Psoas muscle (tissue), 8 donors: ENCODE results near the gene KLRK1. TPM values are rescaled to one million over a fixed set of nuclear protein-coding genes. Genes with fewer than 3 reads are reported as not detected.
A peak's percentile ranks its signal among the peaks of the same experiment; 100 is the strongest.

Experiments
- ATAC-seq, 4 donors: fragments of 200-7000 bp; cut with Tn5 transposase; one replicate each; pipeline ENCODE4 v1.9.1; 2020; ENCODE audit warnings: moderate library complexity in 3 of 4, mild to moderate bottlenecking in 2 of 4
- DNase-seq, 2 donors: peaks; one replicate each; pipeline ENCODE4 v3.0.0-alpha.2; 2020
- H3K27ac ChIP-seq: fragments of 200-600 bp; one replicate; pipeline ENCODE4 v1.8.0; 2022
- H3K27me3 ChIP-seq, 3 donors: fragments of 200-600 bp in 1 of 3; one replicate each; pipeline versions ENCODE4 v1.6.1 to v1.8.0; 2013 to 2022; ENCODE audit warnings: low read length in 2 of 3, mild to moderate bottlenecking in 2 of 3, moderate library complexity in 1 of 3; ENCODE audit not compliant: insufficient read depth in 3 of 3
- H3K36me3 ChIP-seq, 2 donors: fragments of 200-600 bp in 1 of 2; one replicate each; pipeline versions ENCODE4 v1.6.1 to v1.8.0; 2013 to 2022; ENCODE audit warnings: low read depth in 1 of 2, mild to moderate bottlenecking in 1 of 2, moderate library complexity in 1 of 2; ENCODE audit not compliant: insufficient read depth in 1 of 2
- H3K4me1 ChIP-seq: fragments of 200-600 bp; one replicate; pipeline ENCODE4 v1.8.0; 2022
- H3K4me3 ChIP-seq: fragments of 200-600 bp; one replicate; pipeline ENCODE4 v1.8.0; 2022; ENCODE audit warnings: mild to moderate bottlenecking
- H3K9me3 ChIP-seq: fragments of 200-600 bp; one replicate; pipeline ENCODE4 v1.8.0; 2022
- WGBS, 3 donors: extraction: QIAGEN DNeasy Blood & Tissue Kit; methylation state at CpG; one replicate each; pipeline versions ENCODE4 v1.1.6 to v1.1.7; 2013; 5-methylcytosine and 5-hydroxymethylcytosine counted together
- intact Hi-C, 2 donors: fragments of 100-400 bp; cut with DNase I; formaldehyde crosslinking; loops; one replicate each; pipeline versions ENCODE4 v1.11.0 to v1.14.2; 2022
- polyA plus RNA-seq, 3 donors: library from polyadenylated mRNA; stranded (reverse); fragments of 200-250 nt; gene quantifications; one replicate each; pipeline ENCODE4 v1.2.3, GENCODE V29; 2013
- total RNA-seq, 4 donors: library from RNA; stranded (reverse); fragmentation: NEBNext Ultra II Directional in 2 of 4; extraction: Animal tissue kit (Norgen Biotek cat#: 25700) in 2 of 4; gene quantifications; one replicate each; pipeline versions ENCODE4 v1.2.1 to v1.2.4, GENCODE V29; 2021 to 2023
- TF ChIP-seq, protein P1 (sequence below): fragments of 200-600 bp; IDR thresholded peaks from one replicate; pipeline ENCODE4 v1.8.0; 2022; ENCODE audit warnings: antibody characterized with exemption
- donor health status: healthy with polysubstance abuse.
- donor health status: DM: no; HTN: no; CAD: no; lungs with moderate emphysema.
- donor health status: Bipolar disorder and iron deficiency.
- donor health status: healthy.
- donor health status: DM: yes; HTN: yes; CAD: no.
- donor health status: DM: no; HTN: no; CAD: no.
- donor health status: DM: no; HTN: no; CAD: no.
- donor health status: DM: yes; HTN: yes; CAD: no.

Gene KLRK1
- total and polyA plus RNA-seq, 7 donors: 0.09 to 0.55 (median 0.31) TPM; not detected in 1

GRCh38 chr12:10362325-10362724 is 27.5 kb downstream of the KLRK1 start:
- no peak for DNase-seq
- Histone ChIP-seq H3K4me1 (peaks cover 23% of the 10 kb centered on the region), H3K9me3 (no peaks in the 10 kb centered on the region), H3K4me3 (no peak overlapping the region), H3K36me3 (no peaks in the 10 kb centered on the region), H3K27ac (peak overlapping the region; percentile 87), H3K27me3 (no peaks in the 10 kb centered on the region)
- ATAC-seq: no peak
- TF ChIP-seq, protein P1, sequence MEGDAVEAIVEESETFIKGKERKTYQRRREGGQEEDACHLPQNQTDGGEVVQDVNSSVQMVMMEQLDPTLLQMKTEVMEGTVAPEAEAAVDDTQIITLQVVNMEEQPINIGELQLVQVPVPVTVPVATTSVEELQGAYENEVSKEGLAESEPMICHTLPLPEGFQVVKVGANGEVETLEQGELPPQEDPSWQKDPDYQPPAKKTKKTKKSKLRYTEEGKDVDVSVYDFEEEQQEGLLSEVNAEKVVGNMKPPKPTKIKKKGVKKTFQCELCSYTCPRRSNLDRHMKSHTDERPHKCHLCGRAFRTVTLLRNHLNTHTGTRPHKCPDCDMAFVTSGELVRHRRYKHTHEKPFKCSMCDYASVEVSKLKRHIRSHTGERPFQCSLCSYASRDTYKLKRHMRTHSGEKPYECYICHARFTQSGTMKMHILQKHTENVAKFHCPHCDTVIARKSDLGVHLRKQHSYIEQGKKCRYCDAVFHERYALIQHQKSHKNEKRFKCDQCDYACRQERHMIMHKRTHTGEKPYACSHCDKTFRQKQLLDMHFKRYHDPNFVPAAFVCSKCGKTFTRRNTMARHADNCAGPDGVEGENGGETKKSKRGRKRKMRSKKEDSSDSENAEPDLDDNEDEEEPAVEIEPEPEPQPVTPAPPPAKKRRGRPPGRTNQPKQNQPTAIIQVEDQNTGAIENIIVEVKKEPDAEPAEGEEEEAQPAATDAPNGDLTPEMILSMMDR: no peak
- intact Hi-C loops: loop anchor here in 1 of 2 donors (10.0 kb wide), 2 partner anchors 138 to 1668 kb away; partner anchors contain the start of gene RIMKLB
- 53 to 61% (median 56%) methylated on average over 3 of the region's 3 CpGs for WGBS, 3 donors

GRCh38 chr12:10361622-10362021 is 28.2 kb downstream of the KLRK1 start:
- Histone ChIP-seq H3K9me3 (no peaks in the 10 kb centered on the region), H3K4me3 (peak overlapping the region; percentile 38), H3K4me1 (peaks cover 18% of the 10 kb centered on the region), H3K27me3 (no peaks in the 10 kb centered on the region), H3K27ac (no peak overlapping the region), H3K36me3 (no peaks in the 10 kb centered on the region)
- DNase-seq (no peak), ATAC-seq (no peak)
- intact Hi-C loops: loop anchor here in 1 of 2 donors (10.0 kb wide), 2 partner anchors 137 to 1667 kb away; partner anchors contain the start of gene RIMKLB
- WGBS, 3 donors: 33 to 53% (median 38%) methylated on average over 4 of the region's 4 CpGs
- TF ChIP-seq, protein P1: no peak

DNA sequence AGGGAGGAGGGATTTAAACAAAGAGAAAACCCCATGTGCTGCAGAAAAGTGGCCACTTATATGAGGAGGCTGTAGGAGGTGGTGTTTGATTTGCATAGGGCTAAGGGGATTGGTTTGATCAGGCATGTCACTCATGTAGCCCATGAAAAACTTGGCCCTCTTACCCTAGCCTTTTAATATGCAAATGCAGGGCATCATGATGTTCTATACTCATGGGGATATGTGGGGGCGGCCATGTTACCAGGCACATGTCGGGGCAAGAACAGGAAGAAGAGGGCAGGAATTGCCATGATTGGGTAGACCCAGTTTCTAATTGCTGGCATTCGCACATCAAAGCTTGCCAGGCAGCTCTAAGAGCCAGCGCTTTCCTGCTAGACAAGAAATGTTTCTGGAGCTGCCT is 28.8 kb downstream of the KLRK1 start:
- TF ChIP-seq, protein P1: no peak
- intact Hi-C loops: loop anchor here in 1 of 2 donors (10.0 kb wide), 2 partner anchors 136 to 1666 kb away; partner anchors contain the start of gene RIMKLB
- no peak overlapping the region for H3K27ac ChIP-seq
- no peaks in the 10 kb centered on the region for H3K27me3 ChIP-seq
- H3K4me3 ChIP-seq: peak overlapping the region; percentile 38
- H3K9me3 ChIP-seq: no peaks in the 10 kb centered on the region
- H3K4me1 ChIP-seq: peaks cover 15% of the 10 kb centered on the region
- 50 to 78% (median 59%) methylated on average over 4 of the region's 4 CpGs for WGBS, 3 donors
- DNase-seq (no peak), ATAC-seq (no peak)
- H3K36me3 ChIP-seq: no peaks in the 10 kb centered on the region

DNA sequence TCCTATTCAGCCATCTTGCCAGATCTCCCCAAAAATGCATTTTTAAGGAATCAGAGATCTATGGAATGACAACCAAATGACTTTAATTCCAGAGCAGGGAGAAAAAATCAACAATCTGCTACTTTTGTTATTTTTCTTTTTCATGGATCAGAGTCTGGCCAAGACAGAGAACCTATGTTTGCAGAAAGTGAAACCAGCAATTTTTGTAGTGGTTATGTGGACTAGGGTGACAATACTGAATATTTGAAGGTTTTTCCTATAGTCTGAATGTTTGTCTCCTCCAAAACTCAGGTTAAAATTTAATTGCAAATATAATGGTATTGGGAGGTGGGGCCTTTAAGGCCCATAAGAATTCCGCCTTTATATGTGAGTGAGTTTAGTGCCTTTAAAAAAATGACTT is 30.9 kb downstream of the KLRK1 start:
- WGBS, 3 donors: 41 to 97% (median 92%) methylated on average over 1 of the region's 1 CpG
- H3K4me1 ChIP-seq: peaks cover 15% of the 10 kb centered on the region

More for the DNA sequence above, 30.9 kb downstream of the KLRK1 start:
- Histone ChIP-seq H3K27me3 (no peaks in the 10 kb centered on the region), H3K36me3 (no peaks in the 10 kb centered on the region), H3K27ac (no peak overlapping the region), H3K9me3 (no peaks in the 10 kb centered on the region), H3K4me3 (no peak overlapping the region)
- DNase-seq (no peak), ATAC-seq (no peak)
- TF ChIP-seq, protein P1: no peak
- intact Hi-C loops: no loop called here
